HG03432 (cell line): ENCODE results near the gene C1orf53.

Experiments
- ATAC-seq: cut with Tn5 transposase; IDR thresholded peaks from one replicate; pipeline ENCODE4 v1.9.1; 2021; ENCODE audit warnings: mild to moderate bottlenecking, moderate library complexity; ENCODE audit not compliant: unreplicated experiment

Gene C1orf53

DNA sequence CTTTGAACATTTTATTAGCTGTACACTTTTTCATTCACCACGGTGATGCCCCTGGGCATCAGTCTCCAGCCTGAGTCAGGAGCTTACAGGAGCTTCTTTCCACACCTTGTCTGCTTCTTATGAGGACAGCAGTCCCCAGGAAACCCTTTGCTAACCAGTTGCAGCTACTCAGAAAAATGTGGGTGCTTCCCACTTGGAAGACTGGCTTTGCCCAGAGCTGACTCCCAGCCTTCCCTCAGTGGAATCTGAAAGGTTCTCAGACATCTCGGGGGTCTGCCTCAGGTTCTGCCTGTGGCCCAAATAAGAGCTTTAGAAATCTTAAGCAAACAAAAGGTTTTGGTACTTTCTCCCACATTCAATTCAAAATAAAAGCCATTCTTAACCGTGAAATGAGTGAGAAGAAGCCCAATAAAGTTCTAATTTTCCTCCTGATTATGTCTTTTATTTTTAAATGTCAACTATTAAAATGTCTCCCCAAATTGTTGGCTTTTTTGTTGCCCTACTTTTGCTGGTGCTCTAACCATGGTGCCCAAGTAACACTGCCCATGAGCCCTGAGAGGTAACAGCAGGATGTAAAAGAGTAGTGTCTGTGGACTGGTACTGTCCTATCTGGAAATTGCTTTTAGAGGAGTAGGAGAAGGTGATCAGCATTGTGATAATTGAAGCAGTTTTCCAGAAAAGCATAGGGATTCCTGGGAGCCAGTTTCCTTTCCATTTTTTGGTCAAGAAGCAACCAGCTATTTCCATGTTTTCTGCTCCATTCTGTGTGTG is 5.6 kb downstream of the C1orf53 start:
- no peak for ATAC-seq

GRCh38 chr1:197908716-197909220 is 6.3 kb downstream of the C1orf53 start:
- no peak for ATAC-seq

- ATAC-seq, result no peak
Observed at GRCh38 chr1:197909384-197909783, 7.0 kb downstream of the C1orf53 start.

- ATAC-seq, result no peak
Observed at GRCh38 chr1:197910120-197910991, 7.9 kb downstream of the C1orf53 start.

- ATAC-seq, result no peak
Observed at GRCh38 chr1:197911111-197911856, 8.9 kb downstream of the C1orf53 start.

DNA sequence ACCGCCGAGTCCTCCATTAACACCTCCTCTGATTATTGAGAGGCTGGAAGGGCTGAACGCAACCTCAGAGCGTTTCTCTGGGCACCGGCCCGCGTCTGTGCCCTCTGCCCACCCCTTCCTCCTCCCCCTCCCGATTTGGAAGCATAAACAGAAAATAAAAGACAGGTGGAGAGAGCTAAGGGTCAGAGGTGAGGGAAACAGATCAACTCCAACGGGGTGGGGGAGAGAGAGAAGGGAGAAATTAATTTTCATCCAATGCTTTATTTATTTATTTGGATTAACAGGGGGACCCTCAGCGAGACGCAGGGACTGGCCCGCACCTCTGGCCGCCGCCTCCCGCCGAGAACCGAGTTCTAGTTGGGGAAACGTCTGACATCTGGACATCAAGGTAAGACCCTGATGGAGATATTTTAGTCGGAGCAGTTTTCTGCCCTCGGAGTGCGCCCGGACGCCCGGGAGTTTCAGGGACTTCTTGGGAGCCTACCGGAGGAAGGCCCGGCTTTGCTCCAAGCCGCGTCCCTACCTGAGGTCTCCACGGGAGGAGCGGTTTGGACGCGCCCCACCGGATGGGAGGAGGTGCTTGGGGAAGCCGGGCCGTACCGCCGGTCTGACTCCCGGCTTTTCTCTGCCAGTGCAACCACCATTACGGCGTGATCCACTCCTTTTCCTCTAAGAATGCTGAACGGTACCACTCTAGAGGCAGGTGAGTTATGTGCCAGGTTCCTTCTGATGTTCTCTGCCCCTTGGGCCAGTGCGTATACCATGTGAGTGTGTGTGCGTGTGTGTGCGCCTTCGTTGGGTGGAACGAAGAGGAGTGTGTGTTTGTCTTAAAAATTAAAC is 9.6 kb downstream of the C1orf53 start:
- no peak for ATAC-seq

- ATAC-seq, result no peak
Observed at GRCh38 chr1:197912739-197913494, 10.5 kb downstream of the C1orf53 start.

DNA sequence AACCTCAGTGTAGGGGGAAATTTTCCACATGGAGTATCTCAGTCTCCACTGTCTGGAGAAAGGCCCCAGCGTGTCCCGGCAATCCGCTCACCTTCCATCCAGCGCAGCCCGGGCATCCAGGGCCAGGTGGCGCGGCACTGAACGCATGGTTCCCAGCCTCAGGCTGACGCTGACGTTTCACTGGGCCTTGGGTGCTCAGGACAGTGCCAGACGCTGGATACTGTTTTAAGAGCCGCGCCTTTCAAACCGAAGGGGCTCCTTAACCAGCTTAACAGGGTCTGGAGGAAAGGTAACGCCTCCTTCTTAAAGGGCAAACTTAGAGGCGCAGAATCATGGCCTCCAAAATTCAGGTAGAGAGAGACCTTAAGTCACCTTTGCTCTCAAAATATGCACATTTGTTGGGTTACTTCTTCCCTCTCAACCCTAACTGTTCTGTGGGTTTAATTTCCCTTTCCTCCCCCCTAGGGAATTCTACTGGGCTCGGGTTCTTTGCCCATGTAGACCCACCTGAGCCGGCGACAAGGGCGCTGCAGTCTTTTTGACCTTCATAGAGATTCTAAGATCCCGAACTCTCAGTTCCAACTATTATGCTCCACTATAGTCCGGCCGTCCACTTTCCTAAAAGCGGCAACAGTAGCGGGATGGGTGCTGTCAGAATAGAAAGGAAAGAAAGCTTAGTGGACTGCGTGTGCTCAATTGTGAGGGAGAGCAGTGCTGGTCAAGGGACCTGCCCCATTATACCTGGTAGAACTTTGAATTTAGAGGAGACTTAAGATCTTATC is 11.3 kb downstream of the C1orf53 start:
- no peak for ATAC-seq

DNA sequence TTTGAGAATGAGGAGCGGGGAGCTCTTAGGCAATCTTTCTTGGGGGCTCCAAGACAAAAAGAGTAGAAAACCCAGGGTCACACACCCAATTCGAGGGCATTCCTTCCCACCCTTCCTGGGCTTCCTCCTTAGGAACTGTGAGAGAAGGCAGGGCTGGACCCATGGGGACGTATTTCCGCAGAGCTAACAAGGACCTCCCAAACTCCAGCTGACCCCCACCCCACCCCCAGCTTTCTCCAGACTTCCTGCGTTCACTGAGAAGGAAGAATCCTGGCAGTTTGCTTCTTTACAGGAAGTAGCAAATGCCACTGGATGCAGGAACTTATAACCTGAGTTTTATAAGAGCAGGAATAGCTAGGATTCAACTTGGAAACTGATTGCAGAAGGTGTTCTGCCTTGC is 12.1 kb downstream of the C1orf53 start:
- ATAC-seq, result no peak

- ATAC-seq, result no peak
Observed at GRCh38 chr1:197915260-197915861, 12.9 kb downstream of the C1orf53 start.

DNA sequence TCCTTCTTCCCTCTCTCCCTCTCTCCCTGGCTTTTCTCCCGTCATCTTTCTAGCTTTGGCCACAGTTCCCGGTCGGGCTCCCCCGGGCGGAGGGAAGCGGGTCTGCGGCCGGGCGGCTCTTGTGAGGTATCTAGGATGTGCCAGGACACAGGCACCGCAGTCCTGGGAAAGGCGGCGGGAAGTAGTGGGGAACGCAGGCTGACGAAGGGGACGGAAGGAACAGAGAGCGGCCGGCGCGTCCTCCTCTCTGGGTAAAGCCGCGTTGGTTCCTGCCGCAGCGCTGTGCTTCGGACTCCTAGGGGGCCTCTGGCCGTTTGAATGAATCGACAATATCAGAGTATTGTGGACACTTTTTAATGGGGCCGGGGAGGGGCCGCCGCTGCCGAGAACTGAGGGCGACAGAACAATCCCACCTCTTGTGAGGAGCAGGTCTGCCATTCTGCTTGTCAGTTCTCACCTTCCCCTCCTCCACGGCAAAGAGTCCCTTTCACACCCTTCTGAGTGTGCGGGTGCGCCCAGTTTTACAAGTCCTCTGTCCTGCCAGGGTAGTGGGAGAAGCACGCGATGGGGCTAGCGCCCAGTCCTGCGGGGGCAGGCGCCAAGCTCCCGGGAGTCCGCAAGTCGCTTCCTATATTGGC is 13.6 kb downstream of the C1orf53 start:
- no peak for ATAC-seq

DNA sequence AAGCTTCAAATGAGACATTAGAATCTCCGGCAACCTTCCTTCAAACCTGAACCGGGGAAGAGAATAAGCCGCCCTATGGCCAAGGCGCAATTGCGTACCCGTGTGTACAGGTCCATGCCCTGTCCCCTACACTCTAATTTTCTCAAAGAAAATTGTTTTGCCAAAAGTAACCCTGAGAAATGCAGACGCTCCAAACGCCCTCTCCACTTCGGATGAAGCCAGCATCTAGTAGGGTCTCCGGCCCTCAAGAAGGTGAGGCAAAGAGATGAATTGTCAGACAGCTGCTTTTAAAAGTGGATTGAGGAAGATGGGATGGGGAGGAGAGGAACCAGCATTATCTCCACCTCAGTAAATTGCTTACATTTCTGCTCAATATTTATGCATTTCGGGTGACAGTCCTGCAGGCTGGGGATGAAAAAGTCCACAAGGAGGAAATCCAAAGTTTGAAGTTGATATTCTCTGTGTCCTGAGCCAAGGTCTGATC is 14.1 kb downstream of the C1orf53 start:
- no peak for ATAC-seq

- no peak for ATAC-seq
Observed at GRCh38 chr1:197917805-197918651, 15.6 kb downstream of the C1orf53 start.

DNA sequence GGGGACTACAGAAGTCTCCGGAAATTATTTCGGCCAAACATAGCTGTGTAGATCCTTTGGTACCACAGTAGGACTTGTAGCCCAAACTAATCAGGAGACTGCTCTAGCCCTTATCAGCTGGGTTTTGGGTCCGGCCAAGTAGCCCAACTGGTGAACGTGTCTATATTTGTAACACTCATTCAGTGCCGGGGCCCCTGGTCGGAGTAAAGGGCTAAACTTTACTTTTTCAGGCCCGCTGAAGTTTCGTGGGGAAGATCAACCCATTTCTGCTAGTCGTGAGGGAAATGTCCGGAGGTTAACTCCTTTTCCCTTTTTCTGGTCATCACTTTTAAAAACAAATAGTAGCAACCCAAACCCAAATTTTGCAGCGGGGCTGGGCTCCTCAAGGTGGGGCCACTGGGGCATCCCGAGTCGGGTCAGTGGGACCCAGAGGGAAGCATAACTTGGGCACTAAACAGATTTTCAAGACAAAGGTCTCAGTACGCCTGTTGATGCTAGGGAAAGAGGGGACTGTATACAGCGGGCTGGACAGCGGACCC is 16.4 kb downstream of the C1orf53 start:
- no peak for ATAC-seq

DNA sequence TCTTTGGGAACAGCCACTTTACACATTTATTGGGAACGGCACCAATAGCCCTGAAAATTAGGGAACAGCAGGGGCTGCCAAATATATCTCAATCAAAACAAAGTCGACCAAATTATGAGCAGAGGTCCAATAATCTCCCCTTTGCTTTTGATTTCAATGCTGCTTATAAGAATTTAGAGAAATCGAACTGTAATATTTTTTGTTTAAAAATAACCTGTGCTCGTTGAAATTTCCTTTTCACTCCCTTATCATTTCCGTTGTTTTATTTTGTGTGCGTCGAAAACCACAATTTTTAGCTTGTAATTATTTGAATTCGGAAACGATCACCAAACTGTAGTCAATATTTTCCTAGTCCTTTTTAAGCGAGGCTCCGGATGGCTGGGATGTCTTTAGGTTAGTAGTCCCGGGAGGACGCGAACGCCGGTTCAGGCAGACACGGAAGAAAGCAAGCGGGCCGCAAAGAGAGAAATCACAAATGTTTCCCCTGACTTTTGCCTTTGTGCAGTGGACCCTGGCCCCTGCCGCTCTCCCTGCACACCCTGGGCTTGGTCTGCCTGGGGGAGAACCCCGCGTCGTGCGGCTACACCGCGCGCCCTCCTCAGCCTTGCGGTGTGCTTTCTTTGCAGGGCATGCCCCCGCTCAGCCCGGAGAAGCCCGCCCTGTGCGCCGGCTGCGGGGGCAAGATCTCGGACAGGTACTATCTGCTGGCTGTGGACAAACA is 17.1 kb downstream of the C1orf53 start:
- ATAC-seq, result no peak

DNA sequence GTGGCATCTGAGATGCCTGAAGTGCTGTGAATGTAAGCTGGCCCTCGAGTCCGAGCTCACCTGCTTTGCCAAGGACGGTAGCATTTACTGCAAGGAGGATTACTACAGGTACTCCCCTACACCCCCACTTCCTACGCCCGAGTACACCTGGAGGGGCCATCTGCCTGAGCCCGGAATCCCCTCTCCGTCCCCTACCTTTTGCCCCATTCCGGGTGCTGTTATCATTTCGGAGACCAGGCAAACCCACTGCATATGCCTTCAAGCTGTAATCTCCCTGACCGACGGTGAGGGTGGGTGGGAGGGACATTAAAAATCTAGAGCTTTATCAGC is 17.6 kb downstream of the C1orf53 start:
- ATAC-seq, result no peak
